Measurements from ENCODE around the gene SLC25A33.

- no peak for TF ChIP-seq TAF1 (IDR thresholded peaks at IDR 0.05; ENCODE audit: borderline replicate concordance, low read depth, low read length)
- TF ChIP-seq POLR2AphosphoS5 (IDR thresholded peaks at IDR 0.05; ENCODE audit: low read depth, low read length) = no peak
These were observed 91.3 kb downstream of the SLC25A33 start for GRCh38 chr1:9630331-9631111.
